B cell (primary cell): ENCODE data around the gene KRTAP12-2. TPM values are rescaled to one million over a fixed set of nuclear protein-coding genes. Genes with fewer than 3 reads are reported as not detected.

Experiments
- ATAC-seq: fragments of 200-7000 bp; cut with Tn5 transposase; one replicate; pipeline ENCODE4 v1.10.0; 2021; ENCODE audit warnings: low read depth, mild to moderate bottlenecking, moderate number of reproducible peaks, moderate library complexity
- CTCF ChIA-PET: fragments of 350-600 bp; sonication (Branson Sonifier 250); formaldehyde crosslinking; loops from one replicate; lab custom pipeline; 2021; ENCODE audit warnings: antibody characterized with exemption, inconsistent platforms; lab: Charles Lee
- POLR2A ChIA-PET: fragments of 350-600 bp; sonication (Branson Sonifier 250); formaldehyde crosslinking; loops from one replicate; lab custom pipeline; 2021; ENCODE audit warnings: antibody characterized with exemption; lab: Charles Lee
- DNase-seq: peaks from one replicate; pipeline ENCODE4 v3.0.0; 2013
- H2AFZ ChIP-seq: 2 replicates; pipeline ENCODE4 v1.6.1; 2012; ENCODE audit warnings: mild to moderate bottlenecking, low read depth, low read length; ENCODE audit not compliant: insufficient read depth, poor library complexity, severe bottlenecking
- H3K27ac ChIP-seq, 2 donors: 1 replicate in 1 of 2; 2 replicates in 1 of 2; pipeline ENCODE4 v1.5.1; 2012 to 2013; ENCODE audit warnings: low read length in 2 of 2, mild to moderate bottlenecking in 2 of 2, moderate library complexity in 1 of 2
- H3K27me3 ChIP-seq, 4 experiments: fragments of 200-600 bp in 1 of 4; sonication (generic) in 1 of 4; replicated peaks in 1 of 4; 1 replicate in 2 of 4; 2 replicates in 2 of 4; pipeline versions ENCODE4 v1.6.1 to v1.7.0; 2013 to 2016; ENCODE audit warnings: low read length in 3 of 4, mild to moderate bottlenecking in 2 of 4, mixed read lengths in 1 of 4, moderate library complexity in 1 of 4; ENCODE audit not compliant: insufficient read depth in 4 of 4, control insufficient read depth in 3 of 4; ENCODE audit errors: control extremely low read depth in 1 of 4
- H3K36me3 ChIP-seq, 2 experiments: replicated peaks in 1 of 2; 1 replicate in 1 of 2; 2 replicates in 1 of 2; pipeline versions ENCODE4 v1.6.1 to v1.7.1; 2013; ENCODE audit warnings: low read length in 1 of 2; ENCODE audit not compliant: insufficient read depth in 2 of 2, control insufficient read depth in 1 of 2; ENCODE audit errors: control extremely low read depth in 1 of 2, extremely low read depth in 1 of 2
- H3K4me1 ChIP-seq, 2 donors: fragments of 200-600 bp in 1 of 2; sonication (generic) in 1 of 2; 1 replicate in 1 of 2; 2 replicates in 1 of 2; pipeline versions ENCODE4 v1.5.1 to v1.6.1; 2013 to 2017; ENCODE audit warnings: low read length in 2 of 2; ENCODE audit not compliant: control insufficient read depth in 2 of 2, insufficient read depth in 2 of 2
- H3K4me2 ChIP-seq: replicated peaks from 2 replicates; pipeline ENCODE3; 2012; ENCODE audit warnings: mild to moderate bottlenecking, low read depth, low read length; ENCODE audit not compliant: poor library complexity, severe bottlenecking
- H3K4me3 ChIP-seq, 5 experiments: fragments of 200-600 bp in 1 of 5; sonication (generic) in 1 of 5; 1 replicate in 3 of 5; 2 replicates in 2 of 5; pipeline versions ENCODE4 v1.5.1 to v1.7.0; 2011 to 2016; ENCODE audit warnings: low read length in 4 of 5, mild to moderate bottlenecking in 4 of 5, low read depth in 2 of 5, control low read depth in 1 of 5, moderate library complexity in 1 of 5; ENCODE audit not compliant: insufficient read depth in 1 of 5; ENCODE audit errors: control extremely low read depth in 1 of 5, extremely low read depth in 1 of 5
- H3K79me2 ChIP-seq: fragments of 200-600 bp; sonication (generic); one replicate; pipeline ENCODE4 v1.6.0; 2016; ENCODE audit warnings: low read length; ENCODE audit not compliant: control insufficient read depth, insufficient read depth
- H3K9ac ChIP-seq: fragments of 200-600 bp; sonication (generic); 2 replicates; pipeline ENCODE4 v1.6.1; 2017; ENCODE audit warnings: mild to moderate bottlenecking, low read length, moderate library complexity
- H3K9me3 ChIP-seq, 3 donors: one replicate each; pipeline versions ENCODE4 v1.6.1 to v1.7.1; 2013; ENCODE audit warnings: low read length in 2 of 3; ENCODE audit not compliant: control insufficient read depth in 2 of 3, insufficient read depth in 1 of 3; ENCODE audit errors: control extremely low read depth in 1 of 3
- H4K20me1 ChIP-seq: 2 replicates; pipeline ENCODE4 v1.6.0; 2012; ENCODE audit warnings: mild to moderate bottlenecking, low read length; ENCODE audit not compliant: insufficient read depth, control insufficient read depth, poor library complexity, severe bottlenecking
- H3K27ac Mint-ChIP-seq: one replicate; pipeline ENCODE4 v1.8.0; 2021; ENCODE audit warnings: mixed read lengths
- H3K27me3 Mint-ChIP-seq: one replicate; pipeline ENCODE4 v1.8.0; 2021; ENCODE audit warnings: mixed read lengths
- H3K4me1 Mint-ChIP-seq: one replicate; pipeline ENCODE4 v1.8.0; 2021; ENCODE audit warnings: mixed read lengths
- H3K4me3 Mint-ChIP-seq: one replicate; pipeline ENCODE4 v1.8.0; 2021; ENCODE audit warnings: mixed read lengths
- H3K9me3 Mint-ChIP-seq: one replicate; pipeline ENCODE4 v1.8.0; 2022; ENCODE audit warnings: mixed read lengths; ENCODE audit not compliant: insufficient read depth
- EZH2 ChIP-seq: IDR thresholded peaks from 2 replicates; pipeline ENCODE4 v1.6.1; 2012; ENCODE audit warnings: borderline replicate concordance, low read depth, mild to moderate bottlenecking, moderate library complexity, low read length; ENCODE audit not compliant: insufficient read depth, poor library complexity, severe bottlenecking
- WGBS: methylation state at CpG from one replicate; pipeline ENCODE4 v1.1.5; 2013; ENCODE audit warnings: missing lambda C conversion rate; ENCODE audit not compliant: insufficient coverage; 5-methylcytosine and 5-hydroxymethylcytosine counted together
- intact Hi-C: fragments of 100-400 bp; cut with micrococcal nuclease; formaldehyde crosslinking; loops from one replicate; pipeline ENCODE4 v1.10.0; 2022
- polyA plus RNA-seq: library from polyadenylated mRNA; depleted of rRNA; stranded (reverse); fragments of >200 nt; gene quantifications from 2 replicates; pipeline ENCODE4 v1.2.3, GENCODE V29; 2012
- total RNA-seq, 2 donors: library from RNA; stranded (reverse); fragments of 120-200 nt in 1 of 2; gene quantifications; 1 replicate in 1 of 2; 2 replicates in 1 of 2; pipeline versions ENCODE4 v1.2.3 to v1.2.4, GENCODE V29; 2013 to 2022
- TF ChIP-seq, protein P1 (sequence below): fragments of 200-600 bp; IDR thresholded peaks from one replicate; pipeline ENCODE4 v1.8.0; 2022; ENCODE audit warnings: antibody characterized with exemption, mild to moderate bottlenecking

Gene KRTAP12-2
- total and polyA plus RNA-seq, 2 donors (not counting 1 experiment from before 2014, with no cell fraction given): not detected

DNA sequence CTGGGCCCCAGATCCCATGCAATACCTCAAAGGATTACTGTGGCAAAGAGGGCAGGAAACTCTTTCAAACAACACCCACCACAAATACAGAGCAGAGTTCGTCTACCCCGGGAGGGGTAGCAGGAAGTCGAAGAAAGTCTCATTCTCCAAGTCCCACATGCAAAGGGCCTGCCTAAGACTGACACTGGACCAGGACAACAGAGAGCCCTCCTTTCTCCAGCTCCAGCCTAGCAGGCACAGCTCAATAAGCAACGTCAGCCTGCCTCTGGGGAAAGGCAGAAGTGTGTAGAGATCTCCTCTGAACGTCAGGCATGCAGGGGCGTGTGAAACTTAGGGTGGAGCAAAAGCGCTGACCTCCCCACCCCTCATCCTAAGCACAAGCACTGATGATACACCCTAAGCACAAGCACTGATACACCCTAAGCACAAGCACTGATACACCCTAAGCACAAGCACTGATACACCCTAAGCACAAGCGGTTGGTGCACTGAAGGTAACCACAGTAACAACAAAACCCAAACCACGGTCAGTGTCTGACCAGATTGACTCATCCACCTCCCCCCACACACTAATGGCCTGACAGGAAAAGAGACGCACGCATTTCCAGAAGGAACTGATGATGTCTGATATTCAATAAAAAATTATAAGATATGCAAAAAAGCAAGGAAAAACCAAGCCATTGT lies 7.7 kb downstream of the KRTAP12-2 start:
- Histone ChIP-seq H3K4me3 (no peak overlapping the region), H3K4me1 (peaks cover 0 to 3% of the 10 kb centered on the region in 2 donors), H3K79me2 (no peaks in the 10 kb centered on the region), H3K27me3 (peaks cover 0 to 16% (median 0%) of the 10 kb centered on the region in 4 experiments), H3K9ac (no peak overlapping the region), H3K27ac (no peak overlapping the region), H3K36me3 (no peaks in the 10 kb centered on the region), H3K4me2 (no peak overlapping the region), H2AFZ (no peak overlapping the region), H3K9me3 (peaks cover 3 to 29% (median 11%) of the 10 kb centered on the region in 3 donors), H4K20me1 (no peaks in the 10 kb centered on the region)
- H3K4me1 Mint-ChIP-seq: peaks cover 2% of the 10 kb centered on the region
- ChIA-PET POLR2A (no interaction called here), CTCF (no interaction called here)
- intact Hi-C loops: no loop called here
- peaks cover 14% of the 10 kb centered on the region for H3K9me3 Mint-ChIP-seq
- peaks cover 37% of the 10 kb centered on the region for H3K27me3 Mint-ChIP-seq
- DNase-seq (no peak), ATAC-seq (no peak)
- H3K27ac Mint-ChIP-seq: no peak overlapping the region
- TF ChIP-seq, protein P1, sequence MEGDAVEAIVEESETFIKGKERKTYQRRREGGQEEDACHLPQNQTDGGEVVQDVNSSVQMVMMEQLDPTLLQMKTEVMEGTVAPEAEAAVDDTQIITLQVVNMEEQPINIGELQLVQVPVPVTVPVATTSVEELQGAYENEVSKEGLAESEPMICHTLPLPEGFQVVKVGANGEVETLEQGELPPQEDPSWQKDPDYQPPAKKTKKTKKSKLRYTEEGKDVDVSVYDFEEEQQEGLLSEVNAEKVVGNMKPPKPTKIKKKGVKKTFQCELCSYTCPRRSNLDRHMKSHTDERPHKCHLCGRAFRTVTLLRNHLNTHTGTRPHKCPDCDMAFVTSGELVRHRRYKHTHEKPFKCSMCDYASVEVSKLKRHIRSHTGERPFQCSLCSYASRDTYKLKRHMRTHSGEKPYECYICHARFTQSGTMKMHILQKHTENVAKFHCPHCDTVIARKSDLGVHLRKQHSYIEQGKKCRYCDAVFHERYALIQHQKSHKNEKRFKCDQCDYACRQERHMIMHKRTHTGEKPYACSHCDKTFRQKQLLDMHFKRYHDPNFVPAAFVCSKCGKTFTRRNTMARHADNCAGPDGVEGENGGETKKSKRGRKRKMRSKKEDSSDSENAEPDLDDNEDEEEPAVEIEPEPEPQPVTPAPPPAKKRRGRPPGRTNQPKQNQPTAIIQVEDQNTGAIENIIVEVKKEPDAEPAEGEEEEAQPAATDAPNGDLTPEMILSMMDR: no peak
- TF ChIP-seq EZH2: no peak
- 36% methylated on average over 5 of the region's 11 CpGs for WGBS
- no peak overlapping the region for H3K4me3 Mint-ChIP-seq

GRCh38 chr21:44658541-44658910 lies 8.2 kb downstream of the KRTAP12-2 start:
- Mint-ChIP-seq H3K27ac (no peak overlapping the region), H3K9me3 (peaks cover 14% of the 10 kb centered on the region), H3K27me3 (peaks cover 42% of the 10 kb centered on the region), H3K4me1 (peaks cover 2% of the 10 kb centered on the region), H3K4me3 (no peak overlapping the region)
- no peak overlapping the region for H3K4me2 ChIP-seq
- TF ChIP-seq, protein P1: no peak
- TF ChIP-seq EZH2: no peak
- H3K9ac ChIP-seq: no peak overlapping the region
- DNase-seq: no peak
- POLR2A ChIA-PET: no interaction called here
- no peaks in the 10 kb centered on the region for H3K79me2 ChIP-seq
- CTCF ChIA-PET: no interaction called here
- H3K4me3 ChIP-seq: no peak overlapping the region
- H3K36me3 ChIP-seq: no peaks in the 10 kb centered on the region
- intact Hi-C loops: no loop called here
- H2AFZ ChIP-seq: no peak overlapping the region
- peaks cover 0 to 16% (median 0%) of the 10 kb centered on the region in 4 experiments for H3K27me3 ChIP-seq
- no peaks in the 10 kb centered on the region for H4K20me1 ChIP-seq
- H3K27ac ChIP-seq: no peak overlapping the region
- peaks cover 0 to 3% of the 10 kb centered on the region in 2 donors for H3K4me1 ChIP-seq
- WGBS: 100% methylated on average over 2 of the region's 5 CpGs
- peaks cover 3 to 32% (median 11%) of the 10 kb centered on the region in 3 donors for H3K9me3 ChIP-seq
- no peak for ATAC-seq
